Endothelial cell (in vitro differentiated cells): ENCODE results near the gene ARG2. TPM values are rescaled to one million over a fixed set of nuclear protein-coding genes. Genes with fewer than 3 reads are reported as not detected.

Experiments used
- DNase-seq: peaks from one replicate; pipeline ENCODE4 v3.0.0; 2021; ENCODE audit warnings: low spot score
- H3K27ac Mint-ChIP-seq: one replicate; pipeline ENCODE4 v1.8.0; 2021; ENCODE audit warnings: mixed read lengths, inconsistent platforms; ENCODE audit not compliant: unreplicated experiment
- H3K27me3 Mint-ChIP-seq: one replicate; pipeline ENCODE4 v1.8.0; 2021; ENCODE audit warnings: mild to moderate bottlenecking, moderate library complexity, mixed read lengths, inconsistent platforms; ENCODE audit not compliant: unreplicated experiment
- H3K36me3 Mint-ChIP-seq: one replicate; pipeline ENCODE4 v1.8.0; 2021; ENCODE audit warnings: mild to moderate bottlenecking, low read depth, mixed read lengths, inconsistent platforms; ENCODE audit not compliant: unreplicated experiment
- H3K4me1 Mint-ChIP-seq: one replicate; pipeline ENCODE4 v1.8.0; 2021; ENCODE audit warnings: mild to moderate bottlenecking, mixed read lengths, inconsistent platforms; ENCODE audit not compliant: unreplicated experiment
- H3K4me3 Mint-ChIP-seq: one replicate; pipeline ENCODE4 v1.8.0; 2021; ENCODE audit warnings: mild to moderate bottlenecking, mixed read lengths, inconsistent platforms; ENCODE audit not compliant: unreplicated experiment
- H3K9me3 Mint-ChIP-seq: one replicate; pipeline ENCODE4 v1.8.0; 2021; ENCODE audit warnings: mixed read lengths, inconsistent platforms; ENCODE audit not compliant: unreplicated experiment
- total RNA-seq: library from RNA; stranded (reverse); fragmentation: NEBNext Ultra II Directional; extraction: Animal tissue kit (Norgen Biotek cat#: 25700); gene quantifications from one replicate; pipeline ENCODE4 v1.2.1, GENCODE V29; 2021; ENCODE audit not compliant: unreplicated experiment
- TF ChIP-seq, protein P1 (sequence below): fragments of 200-600 bp; sonication (generic); IDR thresholded peaks from one replicate; pipeline ENCODE4 v1.5.0; 2021; ENCODE audit warnings: antibody characterized with exemption; ENCODE audit not compliant: unreplicated experiment

ARG2 gene
- total RNA-seq, 1 donor from 2014 or later: 18.6 TPM

DNA sequence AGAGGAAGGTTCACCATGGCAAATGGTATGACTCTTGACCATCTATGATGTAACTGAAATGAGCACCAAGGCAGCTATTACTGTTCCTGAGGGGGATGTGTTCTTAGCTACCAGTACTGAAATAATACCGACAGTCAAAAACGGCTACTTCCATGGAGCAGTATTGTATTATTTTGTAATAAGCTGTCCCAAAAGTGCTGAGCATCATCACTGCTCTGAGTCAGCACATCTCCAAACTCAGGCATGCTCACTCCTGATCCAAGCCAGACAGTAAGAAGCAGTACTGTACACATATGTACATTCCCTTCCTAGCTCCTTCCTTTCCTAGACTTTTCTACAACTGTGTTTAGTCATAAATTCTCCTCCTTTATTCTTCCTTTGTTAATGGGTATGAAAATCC, 46.1 kb downstream of the ARG2 start:
- H3K4me1 Mint-ChIP-seq: no peaks in the 10 kb centered on the region
- peaks cover 7% of the 10 kb centered on the region for H3K36me3 Mint-ChIP-seq
- H3K4me3 Mint-ChIP-seq: no peak overlapping the region
- no peaks in the 10 kb centered on the region for H3K27me3 Mint-ChIP-seq
- no peak for DNase-seq
- TF ChIP-seq, protein P1, sequence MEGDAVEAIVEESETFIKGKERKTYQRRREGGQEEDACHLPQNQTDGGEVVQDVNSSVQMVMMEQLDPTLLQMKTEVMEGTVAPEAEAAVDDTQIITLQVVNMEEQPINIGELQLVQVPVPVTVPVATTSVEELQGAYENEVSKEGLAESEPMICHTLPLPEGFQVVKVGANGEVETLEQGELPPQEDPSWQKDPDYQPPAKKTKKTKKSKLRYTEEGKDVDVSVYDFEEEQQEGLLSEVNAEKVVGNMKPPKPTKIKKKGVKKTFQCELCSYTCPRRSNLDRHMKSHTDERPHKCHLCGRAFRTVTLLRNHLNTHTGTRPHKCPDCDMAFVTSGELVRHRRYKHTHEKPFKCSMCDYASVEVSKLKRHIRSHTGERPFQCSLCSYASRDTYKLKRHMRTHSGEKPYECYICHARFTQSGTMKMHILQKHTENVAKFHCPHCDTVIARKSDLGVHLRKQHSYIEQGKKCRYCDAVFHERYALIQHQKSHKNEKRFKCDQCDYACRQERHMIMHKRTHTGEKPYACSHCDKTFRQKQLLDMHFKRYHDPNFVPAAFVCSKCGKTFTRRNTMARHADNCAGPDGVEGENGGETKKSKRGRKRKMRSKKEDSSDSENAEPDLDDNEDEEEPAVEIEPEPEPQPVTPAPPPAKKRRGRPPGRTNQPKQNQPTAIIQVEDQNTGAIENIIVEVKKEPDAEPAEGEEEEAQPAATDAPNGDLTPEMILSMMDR: no peak
- H3K27ac Mint-ChIP-seq: no peak overlapping the region
- no peaks in the 10 kb centered on the region for H3K9me3 Mint-ChIP-seq

DNA sequence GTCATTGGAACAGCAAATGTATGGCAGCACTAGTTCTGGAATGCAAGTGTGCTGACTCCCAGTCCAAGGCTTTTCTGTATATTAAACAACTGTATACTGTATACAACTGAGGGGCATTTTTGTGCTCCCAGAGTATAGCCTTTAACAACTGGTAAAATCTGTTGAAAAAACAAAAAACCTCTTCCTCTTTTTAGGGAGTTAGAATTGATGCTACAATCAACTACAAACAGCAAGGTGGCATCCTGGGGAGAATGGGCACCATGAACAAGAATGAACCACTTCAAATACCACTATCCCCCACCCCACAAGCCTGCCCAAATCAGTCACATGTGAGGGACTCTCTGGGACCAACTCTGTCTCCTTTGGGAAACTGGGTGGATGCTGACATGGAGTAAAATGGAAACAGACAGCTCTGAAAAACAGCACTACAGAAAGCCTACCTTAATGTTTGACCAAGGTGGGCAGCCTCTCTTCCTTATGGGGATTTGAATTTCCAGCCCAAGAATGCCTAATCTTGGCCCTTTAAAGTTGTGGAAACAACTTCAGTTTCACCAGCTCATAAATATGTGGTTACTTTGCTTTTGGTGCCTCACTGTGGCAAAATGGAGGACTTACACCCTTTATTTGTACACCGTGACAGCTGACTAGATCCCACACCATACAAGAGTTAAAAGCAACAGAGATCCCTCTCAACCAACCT, 47.2 kb downstream of the ARG2 start:
- H3K27me3 Mint-ChIP-seq: no peaks in the 10 kb centered on the region
- no peak overlapping the region for H3K4me3 Mint-ChIP-seq
- DNase-seq: peak; percentile 28
- peak overlapping the region; percentile 84 for H3K27ac Mint-ChIP-seq
- TF ChIP-seq, protein P1: peak; percentile 46
- H3K36me3 Mint-ChIP-seq: peaks cover 7% of the 10 kb centered on the region
- no peaks in the 10 kb centered on the region for H3K4me1 Mint-ChIP-seq
- no peaks in the 10 kb centered on the region for H3K9me3 Mint-ChIP-seq

DNA sequence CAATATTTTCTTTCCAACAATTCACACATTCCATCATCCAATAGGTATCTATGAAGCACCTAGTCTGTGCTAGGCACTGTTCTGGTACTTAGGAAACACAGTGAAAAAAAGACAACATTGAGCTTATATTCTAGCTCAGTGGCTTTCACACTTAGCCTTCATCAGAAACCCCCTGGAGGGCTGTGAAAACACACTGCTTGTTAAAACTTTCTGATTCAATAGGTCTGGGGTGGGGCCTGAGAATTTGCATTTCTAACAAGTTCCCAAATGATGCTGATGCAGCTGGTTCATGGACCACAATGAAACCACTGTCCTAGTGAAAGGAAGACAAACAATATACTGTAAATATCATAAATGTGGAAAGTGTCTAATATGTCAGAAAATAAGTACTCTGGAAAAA, 48.8 kb downstream of the ARG2 start:
- H3K27ac Mint-ChIP-seq: no peak overlapping the region
- peaks cover 4% of the 10 kb centered on the region for H3K36me3 Mint-ChIP-seq
- H3K4me1 Mint-ChIP-seq: peaks cover 8% of the 10 kb centered on the region
- no peak overlapping the region for H3K4me3 Mint-ChIP-seq
- TF ChIP-seq, protein P1: no peak
- H3K27me3 Mint-ChIP-seq: no peaks in the 10 kb centered on the region
- H3K9me3 Mint-ChIP-seq: no peaks in the 10 kb centered on the region
- no peak for DNase-seq

DNA sequence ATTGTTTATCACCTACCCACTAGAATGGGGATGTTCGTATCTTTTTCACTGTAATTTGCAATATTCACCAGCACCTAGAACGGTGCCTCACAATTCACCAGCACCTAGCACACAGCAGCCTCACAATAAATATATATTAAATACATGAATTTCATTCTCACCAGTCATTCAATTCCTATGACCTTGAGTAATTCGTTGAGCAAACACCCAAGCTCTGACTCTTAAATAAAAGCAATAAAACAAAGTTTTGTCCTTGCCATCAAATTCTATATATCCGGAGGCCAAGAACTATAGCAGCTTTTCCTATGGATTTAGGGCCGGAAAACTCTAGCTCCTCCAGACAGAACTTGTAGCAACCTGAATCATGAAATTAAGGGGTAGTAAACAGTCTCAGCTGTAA, 53.7 kb downstream of the ARG2 start:
- peak overlapping the region; percentile 91 for H3K4me3 Mint-ChIP-seq
- H3K9me3 Mint-ChIP-seq: no peaks in the 10 kb centered on the region
- H3K27me3 Mint-ChIP-seq: no peaks in the 10 kb centered on the region
- peaks cover 17% of the 10 kb centered on the region for H3K4me1 Mint-ChIP-seq
- peaks cover 6% of the 10 kb centered on the region for H3K36me3 Mint-ChIP-seq
- TF ChIP-seq, protein P1: no peak
- H3K27ac Mint-ChIP-seq: no peak overlapping the region
- no peak for DNase-seq

DNA sequence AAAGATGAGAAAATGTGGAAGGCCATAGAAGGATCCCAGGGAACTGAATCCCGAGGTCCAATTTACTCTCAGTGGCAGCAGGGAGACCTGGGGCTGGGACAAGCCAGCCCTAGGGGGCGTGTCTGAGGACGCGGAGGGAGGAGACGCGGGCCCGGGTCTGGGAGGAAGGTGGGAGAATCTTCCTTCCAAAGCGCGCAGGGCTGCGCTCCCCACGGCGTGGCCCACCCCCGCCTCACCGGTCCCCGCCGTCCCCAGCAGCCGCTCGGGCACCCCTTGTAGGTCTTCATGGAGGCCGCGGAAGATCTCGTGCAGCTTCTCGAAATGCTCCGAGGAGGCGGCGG, 54.4 kb downstream of the ARG2 start:
- DNase-seq: peak; percentile 77
- H3K9me3 Mint-ChIP-seq: no peaks in the 10 kb centered on the region
- H3K27me3 Mint-ChIP-seq: no peaks in the 10 kb centered on the region
- peak overlapping the region; percentile 91 for H3K4me3 Mint-ChIP-seq
- peak overlapping the region; percentile 77 for H3K27ac Mint-ChIP-seq
- TF ChIP-seq, protein P1: no peak
- peaks cover 6% of the 10 kb centered on the region for H3K36me3 Mint-ChIP-seq
- peaks cover 17% of the 10 kb centered on the region for H3K4me1 Mint-ChIP-seq
